ENCODE results near the gene CCDC149. TPM values are rescaled to one million over a fixed set of nuclear protein-coding genes. Genes with fewer than 3 reads are reported as not detected.

The CCDC149 gene
- total RNA-seq, 2 experiments from 2014 or later, result not detected

DNA sequence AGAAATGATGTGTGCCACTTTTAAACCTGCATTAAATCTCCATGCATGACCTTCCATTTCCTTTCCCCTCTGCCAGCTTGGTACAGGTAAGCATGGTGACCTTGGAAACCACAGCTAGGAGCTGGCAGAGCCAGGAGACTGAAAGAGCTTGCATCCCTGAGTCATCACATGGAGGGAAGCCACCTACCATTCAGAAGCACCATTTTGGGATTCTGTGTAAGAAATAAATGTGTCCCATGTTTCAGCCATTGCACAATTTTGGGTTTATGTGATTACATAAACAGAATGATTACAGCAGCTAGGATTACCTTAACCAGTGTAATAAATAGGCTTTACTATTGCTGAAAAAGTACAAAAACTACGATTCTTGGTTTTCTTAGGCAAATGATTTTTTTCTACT is 17.3 kb upstream of the CCDC149 start:
- Mint-ChIP-seq H3K27ac (no peak overlapping the region), H3K4me3 (no peak overlapping the region), H3K27me3 (ENCODE audit: low read depth) (no peaks in the 10 kb centered on the region), H3K9me3 (ENCODE audit: insufficient read depth) (peaks cover 4% of the 10 kb centered on the region), H3K4me1 (ENCODE audit: low read depth) (no peaks in the 10 kb centered on the region), H3K36me3 (ENCODE audit: low read depth) (no peaks in the 10 kb centered on the region)
- DNase-seq (no peak), ATAC-seq (no peak)
- POLR2A ChIA-PET, result no interaction called here
- CTCF ChIA-PET, result no interaction called here

DNA sequence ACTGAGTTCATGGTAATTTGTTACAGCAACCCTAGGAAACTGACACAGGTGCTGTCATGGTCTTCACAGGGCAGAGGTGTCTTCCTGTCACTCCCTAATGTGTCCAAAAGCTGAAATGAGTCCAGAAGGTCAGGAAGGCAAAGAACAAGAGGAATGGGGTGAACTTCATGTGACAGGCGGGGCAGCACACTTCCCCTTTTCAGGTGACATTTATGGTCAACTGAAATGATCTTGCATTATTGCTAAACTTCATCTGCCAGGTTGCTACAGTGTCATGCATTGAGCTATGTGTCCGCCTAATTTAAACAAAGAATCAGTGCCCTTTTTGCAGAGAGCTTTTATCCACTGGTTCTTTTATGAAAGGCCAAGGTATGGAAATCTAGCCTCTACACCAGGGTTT is 15.9 kb upstream of the CCDC149 start:
- H3K4me3 Mint-ChIP-seq, result no peak overlapping the region
- CTCF ChIA-PET, result no interaction called here
- ATAC-seq, result no peak
- no peaks in the 10 kb centered on the region for H3K27me3 Mint-ChIP-seq (ENCODE audit: low read depth)
- no peak for DNase-seq
- no peaks in the 10 kb centered on the region for H3K4me1 Mint-ChIP-seq (ENCODE audit: low read depth)
- no peaks in the 10 kb centered on the region for H3K9me3 Mint-ChIP-seq (ENCODE audit: insufficient read depth)
- H3K36me3 Mint-ChIP-seq (ENCODE audit: low read depth), result no peaks in the 10 kb centered on the region
- no peak overlapping the region for H3K27ac Mint-ChIP-seq
- POLR2A ChIA-PET, result no interaction called here

DNA sequence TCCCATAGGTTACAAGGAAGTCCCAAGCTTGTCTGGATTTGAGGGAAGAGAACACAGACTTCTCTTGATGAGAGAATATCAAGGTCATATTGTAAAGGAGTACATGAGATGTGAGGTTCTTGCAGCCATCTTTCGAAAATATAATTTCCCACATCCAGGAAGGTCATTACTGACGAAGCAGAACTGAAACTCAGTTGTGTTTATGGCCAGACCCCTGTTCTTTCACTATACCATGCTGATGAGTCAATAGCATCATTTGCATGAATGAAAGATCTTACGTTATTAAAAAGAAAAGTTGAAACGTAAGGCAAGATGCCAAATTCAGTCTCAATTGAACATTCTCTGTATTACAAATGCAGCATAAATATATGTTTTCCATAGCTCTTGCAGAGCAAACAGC is 14.2 kb upstream of the CCDC149 start:
- Mint-ChIP-seq H3K4me1 (ENCODE audit: low read depth) (no peaks in the 10 kb centered on the region), H3K4me3 (no peak overlapping the region), H3K36me3 (ENCODE audit: low read depth) (no peaks in the 10 kb centered on the region), H3K27ac (no peak overlapping the region), H3K9me3 (ENCODE audit: insufficient read depth) (no peaks in the 10 kb centered on the region), H3K27me3 (ENCODE audit: low read depth) (no peaks in the 10 kb centered on the region)
- no peak for ATAC-seq
- ChIA-PET POLR2A (no interaction called here), CTCF (no interaction called here)
- no peak for DNase-seq

DNA sequence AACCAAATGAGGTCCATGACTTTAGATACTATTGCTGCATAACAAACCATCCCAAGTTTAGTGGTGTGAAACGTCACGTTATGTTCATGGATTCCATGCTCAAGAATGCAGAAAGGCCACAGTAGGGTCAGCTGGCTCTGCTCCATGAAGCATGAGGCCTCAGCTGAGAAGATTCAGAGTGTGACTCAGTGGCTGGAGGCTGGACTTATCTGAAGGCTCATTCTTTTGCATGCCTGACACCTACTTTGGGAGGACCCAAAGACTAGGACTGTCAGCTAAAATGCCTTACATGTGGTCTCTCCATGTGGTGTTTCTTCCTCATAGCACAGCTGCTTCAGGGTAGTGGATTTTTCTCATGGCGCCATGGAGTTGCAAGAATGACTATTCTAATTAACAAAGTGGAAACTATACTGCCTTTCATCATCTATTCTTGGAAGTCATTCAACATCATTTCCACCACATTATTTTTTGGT is 11.5 kb upstream of the CCDC149 start:
- ChIA-PET CTCF (no interaction called here), POLR2A (no interaction called here)
- no peak overlapping the region for H3K27ac Mint-ChIP-seq
- no peaks in the 10 kb centered on the region for H3K36me3 Mint-ChIP-seq (ENCODE audit: low read depth)
- DNase-seq (no peak), ATAC-seq (no peak)
- H3K4me3 Mint-ChIP-seq, result no peak overlapping the region
- H3K4me1 Mint-ChIP-seq (ENCODE audit: low read depth), result no peaks in the 10 kb centered on the region
- H3K9me3 Mint-ChIP-seq (ENCODE audit: insufficient read depth), result no peaks in the 10 kb centered on the region
- peaks cover 2% of the 10 kb centered on the region for H3K27me3 Mint-ChIP-seq (ENCODE audit: low read depth)

DNA sequence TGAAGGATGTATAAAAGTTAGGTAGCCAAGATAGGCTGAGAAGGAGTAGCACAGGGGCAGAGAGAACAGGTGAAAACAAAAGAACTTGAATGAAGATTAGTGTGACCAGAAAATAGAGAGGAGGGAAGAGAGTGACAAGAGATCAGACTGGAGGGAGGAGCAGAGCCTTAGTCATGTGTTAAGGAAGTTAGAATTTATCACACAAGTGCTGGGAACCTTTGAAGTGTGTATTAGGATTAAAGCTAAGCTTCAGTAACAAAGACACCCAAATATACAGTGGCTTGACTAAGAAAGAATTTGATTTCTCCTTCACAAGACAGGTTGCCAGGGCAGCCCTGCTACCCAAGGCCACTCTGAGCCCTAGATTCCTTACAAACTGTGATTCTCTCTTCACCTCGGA is 10.7 kb upstream of the CCDC149 start:
- Mint-ChIP-seq H3K36me3 (ENCODE audit: low read depth) (no peaks in the 10 kb centered on the region), H3K4me1 (ENCODE audit: low read depth) (no peaks in the 10 kb centered on the region), H3K27ac (no peak overlapping the region), H3K4me3 (no peak overlapping the region), H3K27me3 (ENCODE audit: low read depth) (peaks cover 2% of the 10 kb centered on the region), H3K9me3 (ENCODE audit: insufficient read depth) (no peaks in the 10 kb centered on the region)
- ChIA-PET CTCF (no interaction called here), POLR2A (no interaction called here)
- DNase-seq (no peak), ATAC-seq (no peak)

DNA sequence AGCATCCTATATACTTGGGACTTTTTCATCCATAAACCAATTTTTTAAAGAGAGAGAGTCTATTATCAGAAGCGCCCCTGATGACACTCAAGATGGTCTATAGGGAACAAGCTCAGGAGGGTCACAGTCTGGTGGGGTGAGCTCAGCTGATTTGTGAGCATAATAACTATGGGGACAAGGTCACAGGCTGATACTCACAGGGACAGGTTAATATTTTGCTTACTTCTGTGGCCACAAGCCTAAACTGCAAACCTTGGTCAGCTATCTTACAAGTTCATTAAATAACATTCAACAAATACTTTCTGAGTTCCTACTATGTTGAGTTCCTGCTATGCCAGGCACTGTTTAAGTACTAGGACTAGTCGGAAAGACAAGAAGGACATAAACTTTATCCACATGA is 10.2 kb upstream of the CCDC149 start:
- Mint-ChIP-seq H3K9me3 (ENCODE audit: insufficient read depth) (no peaks in the 10 kb centered on the region), H3K36me3 (ENCODE audit: low read depth) (no peaks in the 10 kb centered on the region), H3K4me1 (ENCODE audit: low read depth) (no peaks in the 10 kb centered on the region), H3K4me3 (no peak overlapping the region), H3K27me3 (ENCODE audit: low read depth) (peaks cover 2% of the 10 kb centered on the region), H3K27ac (no peak overlapping the region)
- DNase-seq, result no peak
- CTCF ChIA-PET, result no interaction called here
- ATAC-seq, result no peak
- POLR2A ChIA-PET, result no interaction called here

DNA sequence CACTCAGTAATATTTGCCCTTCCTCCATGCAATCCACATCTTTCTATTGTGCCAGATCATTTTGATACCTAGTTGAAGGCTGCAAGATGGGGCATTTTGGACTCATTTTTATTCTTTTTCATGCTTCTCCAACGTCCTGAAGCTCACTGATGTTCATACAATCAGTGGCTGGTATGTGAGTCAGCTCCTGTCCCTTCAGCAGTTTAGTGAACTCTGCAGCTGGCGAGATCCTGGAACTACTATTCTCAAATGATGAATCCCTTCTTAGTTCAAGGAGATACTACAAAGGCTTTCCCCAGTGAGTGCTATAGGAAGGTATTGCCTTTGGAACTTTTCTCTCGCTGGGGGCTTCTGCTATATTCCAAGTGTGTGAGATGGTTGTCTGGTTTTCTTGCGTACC is 9.6 kb upstream of the CCDC149 start:
- no peak overlapping the region for H3K27ac Mint-ChIP-seq
- H3K4me1 Mint-ChIP-seq (ENCODE audit: low read depth), result no peaks in the 10 kb centered on the region
- CTCF ChIA-PET, result no interaction called here
- no peaks in the 10 kb centered on the region for H3K9me3 Mint-ChIP-seq (ENCODE audit: insufficient read depth)
- H3K27me3 Mint-ChIP-seq (ENCODE audit: low read depth), result peaks cover 2% of the 10 kb centered on the region
- H3K36me3 Mint-ChIP-seq (ENCODE audit: low read depth), result no peaks in the 10 kb centered on the region
- ATAC-seq (no peak), DNase-seq (no peak)
- no peak overlapping the region for H3K4me3 Mint-ChIP-seq
- POLR2A ChIA-PET, result no interaction called here

DNA sequence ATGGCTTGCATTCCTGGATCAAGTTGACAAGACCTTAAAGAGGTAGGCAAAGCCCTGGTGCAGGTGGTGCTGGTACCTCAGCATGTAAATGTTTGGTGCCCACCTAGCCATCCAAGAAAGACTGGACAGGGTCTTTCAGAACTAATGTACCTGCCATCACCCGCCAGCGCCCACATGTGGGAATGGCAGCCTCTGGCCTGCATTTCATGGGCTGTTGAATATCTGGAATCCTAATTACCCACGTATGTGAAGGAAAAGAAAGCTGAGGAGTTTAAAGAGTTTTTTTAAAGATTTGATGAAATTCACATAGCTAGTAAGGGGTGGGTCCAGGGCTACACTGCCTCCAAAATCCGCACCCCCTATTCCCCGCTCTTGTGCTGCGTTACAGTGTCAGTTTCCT is 8.6 kb upstream of the CCDC149 start:
- H3K27me3 Mint-ChIP-seq (ENCODE audit: low read depth), result peaks cover 2% of the 10 kb centered on the region
- H3K4me3 Mint-ChIP-seq, result no peak overlapping the region
- POLR2A ChIA-PET, result interaction anchor here (0.6 kb wide), 1 partner anchor 1026 kb away, joined by 4 read pairs; no protein-coding TSS in a partner anchor
- no peaks in the 10 kb centered on the region for H3K9me3 Mint-ChIP-seq (ENCODE audit: insufficient read depth)
- H3K4me1 Mint-ChIP-seq (ENCODE audit: low read depth), result no peaks in the 10 kb centered on the region
- DNase-seq (no peak), ATAC-seq (no peak)
- no peak overlapping the region for H3K27ac Mint-ChIP-seq
- H3K36me3 Mint-ChIP-seq (ENCODE audit: low read depth), result no peaks in the 10 kb centered on the region
- CTCF ChIA-PET, result no interaction called here

DNA sequence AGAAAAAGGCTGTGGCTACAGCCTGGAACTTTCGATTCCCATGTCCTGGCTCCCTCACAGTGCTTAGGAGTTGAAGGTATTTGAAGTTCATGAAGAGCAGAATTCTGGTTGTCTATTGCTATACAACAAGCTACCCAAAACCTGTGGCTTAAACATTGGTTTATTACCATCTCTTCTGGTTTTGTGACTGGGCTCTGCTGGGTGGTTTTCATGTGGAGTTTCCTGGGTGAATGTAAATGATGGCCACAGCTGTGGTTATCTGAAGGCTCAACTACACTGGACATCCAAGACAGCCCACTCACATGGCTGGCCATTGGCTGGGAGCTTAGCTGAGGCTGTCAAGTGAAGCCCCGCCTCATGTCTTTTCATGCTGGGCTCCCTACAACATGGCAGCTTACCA is 7.2 kb upstream of the CCDC149 start:
- H3K9me3 Mint-ChIP-seq (ENCODE audit: insufficient read depth), result no peaks in the 10 kb centered on the region
- POLR2A ChIA-PET, result no interaction called here
- H3K36me3 Mint-ChIP-seq (ENCODE audit: low read depth), result no peaks in the 10 kb centered on the region
- no peaks in the 10 kb centered on the region for H3K4me1 Mint-ChIP-seq (ENCODE audit: low read depth)
- no peak for ATAC-seq
- no peak overlapping the region for H3K4me3 Mint-ChIP-seq
- CTCF ChIA-PET, result no interaction called here
- DNase-seq, result no peak
- H3K27me3 Mint-ChIP-seq (ENCODE audit: low read depth), result peaks cover 2% of the 10 kb centered on the region
- H3K27ac Mint-ChIP-seq, result no peak overlapping the region

DNA sequence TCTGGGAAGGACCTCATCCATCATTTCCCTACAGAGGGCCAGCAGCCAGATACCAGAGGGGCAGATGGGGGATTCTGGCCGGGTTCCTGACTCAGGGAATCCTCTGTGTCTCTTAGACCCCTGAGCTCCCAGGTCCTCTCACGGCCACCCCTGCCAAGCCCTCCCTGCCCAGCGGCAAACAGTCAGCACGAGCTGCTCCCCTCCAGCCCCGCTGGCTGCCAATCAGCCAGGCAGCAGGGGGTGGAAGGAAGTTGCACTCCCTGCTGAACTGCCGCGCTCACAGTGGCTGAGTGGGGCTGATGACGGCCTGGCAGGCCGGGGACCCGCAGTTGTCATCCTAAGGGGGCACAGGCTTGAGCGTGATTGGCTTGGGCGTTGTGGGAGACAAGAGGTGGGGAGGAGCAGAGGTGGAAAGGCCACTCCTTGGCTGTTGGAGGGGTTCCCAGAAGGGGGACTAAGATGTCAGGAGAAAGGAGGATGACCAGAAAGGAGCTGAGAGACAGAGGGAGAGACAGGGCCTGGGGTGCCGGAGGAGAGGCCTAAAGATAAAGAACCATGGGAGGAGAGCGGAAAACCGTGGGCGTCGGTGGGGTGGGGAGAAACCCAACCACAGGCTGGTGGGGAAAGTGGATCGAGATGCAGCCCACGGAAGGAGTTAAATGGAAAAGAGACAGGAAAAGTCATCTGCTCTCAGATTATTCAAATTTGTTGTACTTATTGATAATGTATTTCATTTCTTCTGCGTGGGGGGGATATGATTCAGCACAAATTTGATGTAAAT is 4.4 kb upstream of the CCDC149 start:
- ATAC-seq, result no peak
- H3K27me3 Mint-ChIP-seq (ENCODE audit: low read depth), result peaks cover 11% of the 10 kb centered on the region
- ChIA-PET CTCF (no interaction called here), POLR2A (no interaction called here)
- H3K9me3 Mint-ChIP-seq (ENCODE audit: insufficient read depth), result peaks cover 5% of the 10 kb centered on the region
- H3K4me3 Mint-ChIP-seq, result no peak overlapping the region
- peaks cover 2% of the 10 kb centered on the region for H3K36me3 Mint-ChIP-seq (ENCODE audit: low read depth)
- no peak overlapping the region for H3K27ac Mint-ChIP-seq
- no peak for DNase-seq
- H3K4me1 Mint-ChIP-seq (ENCODE audit: low read depth), result no peaks in the 10 kb centered on the region

DNA sequence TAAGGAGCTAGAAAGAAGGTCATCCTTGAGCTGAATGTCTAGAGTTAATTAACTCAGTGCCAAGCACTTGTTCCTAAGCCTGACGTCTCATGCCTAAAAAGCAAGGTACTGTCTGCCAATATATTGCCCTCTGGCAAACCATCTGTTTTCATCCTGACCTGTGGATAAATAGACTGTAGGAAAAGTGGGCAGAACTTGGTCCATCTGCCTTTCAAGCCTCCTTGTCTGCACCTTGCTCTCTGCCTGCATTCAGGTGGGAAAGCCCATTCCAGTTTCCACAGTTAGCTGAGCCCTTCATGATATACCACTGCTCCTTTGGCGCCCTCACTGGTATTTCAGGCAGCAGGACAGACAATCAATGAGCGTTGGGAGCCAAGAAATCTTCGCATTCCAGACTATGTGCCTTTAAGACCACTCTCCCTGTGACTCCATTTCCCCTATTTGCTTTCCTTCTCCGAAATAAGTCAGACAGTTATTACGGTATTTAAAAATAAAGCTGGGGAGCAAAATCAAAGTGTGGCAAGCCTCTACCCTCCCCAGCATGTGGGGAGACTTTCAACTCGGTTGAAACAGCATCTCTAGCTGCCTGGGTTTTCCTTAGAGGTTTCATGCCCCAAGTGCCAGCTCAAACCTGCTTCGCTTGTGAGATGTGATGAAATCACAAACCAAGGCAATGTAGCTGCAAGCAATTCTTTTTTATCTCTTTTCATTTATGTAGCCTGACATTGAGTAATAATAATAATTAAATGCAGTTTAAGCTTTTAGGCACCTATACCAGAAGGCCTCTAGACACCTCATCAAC is 2.5 kb upstream of the CCDC149 start:
- CTCF ChIA-PET, result no interaction called here
- H3K4me1 Mint-ChIP-seq (ENCODE audit: low read depth), result no peaks in the 10 kb centered on the region
- no peak overlapping the region for H3K27ac Mint-ChIP-seq
- peaks cover 2% of the 10 kb centered on the region for H3K36me3 Mint-ChIP-seq (ENCODE audit: low read depth)
- peaks cover 5% of the 10 kb centered on the region for H3K9me3 Mint-ChIP-seq (ENCODE audit: insufficient read depth)
- POLR2A ChIA-PET, result no interaction called here
- peaks cover 26% of the 10 kb centered on the region for H3K27me3 Mint-ChIP-seq (ENCODE audit: low read depth)
- DNase-seq (no peak), ATAC-seq (no peak)
- H3K4me3 Mint-ChIP-seq, result no peak overlapping the region

DNA sequence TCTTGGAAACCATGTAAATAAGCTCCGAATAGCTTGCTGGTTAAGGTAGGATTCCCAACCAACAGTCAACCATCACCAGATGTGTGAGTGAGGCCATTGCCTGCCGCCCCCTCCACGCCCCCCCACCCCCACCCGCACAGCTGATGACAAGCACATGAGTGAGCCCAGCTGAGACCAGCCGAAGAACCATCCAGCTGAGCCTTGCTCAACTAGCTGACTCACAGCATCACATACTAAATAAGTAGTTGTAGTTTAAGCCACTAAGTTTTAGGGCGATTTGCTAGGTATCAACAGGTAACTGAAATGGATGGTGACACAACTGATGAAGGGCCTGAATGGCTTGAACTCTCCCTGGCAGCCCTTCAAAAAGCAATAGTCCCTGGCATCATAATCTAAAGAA is 1.6 kb upstream of the CCDC149 start:
- DNase-seq, result no peak
- Mint-ChIP-seq H3K4me3 (no peak overlapping the region), H3K4me1 (ENCODE audit: low read depth) (no peaks in the 10 kb centered on the region), H3K36me3 (ENCODE audit: low read depth) (peaks cover 2% of the 10 kb centered on the region), H3K9me3 (ENCODE audit: insufficient read depth) (peaks cover 9% of the 10 kb centered on the region), H3K27ac (no peak overlapping the region), H3K27me3 (ENCODE audit: low read depth) (peaks cover 25% of the 10 kb centered on the region)
- ATAC-seq, result no peak
- POLR2A ChIA-PET, result no interaction called here
- CTCF ChIA-PET, result no interaction called here
